Gastroesophageal sphincter (tissue), 4 donors: ENCODE measurements around the gene DHH. TPM values are rescaled to one million over a fixed set of nuclear protein-coding genes. Genes with fewer than 3 reads are reported as not detected.

Experiments used
- ATAC-seq: fragments of 150-250 bp; one replicate; pipeline ENCODE4 v1.9.1; 2016; ENCODE audit warnings: mild to moderate bottlenecking, moderate library complexity
- H3K27ac ChIP-seq, 4 donors: fragments of 200-600 bp; sonication (generic) in 3 of 4; 1 replicate in 3 of 4; 2 replicates in 1 of 4; pipeline ENCODE4 v1.5.1; 2016 to 2019
- H3K27me3 ChIP-seq: fragments of 200-600 bp; sonication (generic); one replicate; pipeline ENCODE4 v1.5.1; 2019
- H3K36me3 ChIP-seq, 2 donors: fragments of 200-600 bp; sonication (generic); one replicate each; pipeline ENCODE4 v1.5.1; 2019; ENCODE audit warnings: control low read depth in 1 of 2
- H3K4me1 ChIP-seq, 3 donors: fragments of 200-600 bp; sonication (generic); 1 replicate in 2 of 3; 2 replicates in 1 of 3; pipeline ENCODE4 v1.5.1; 2016 to 2019; ENCODE audit warnings: control low read depth in 2 of 3
- H3K4me3 ChIP-seq, 2 donors: fragments of 200-600 bp; sonication (generic); one replicate each; pipeline ENCODE4 v1.5.1; 2019; ENCODE audit warnings: mild to moderate bottlenecking in 1 of 2, moderate library complexity in 1 of 2
- H3K9me3 ChIP-seq, 3 donors: fragments of 200-600 bp; sonication (generic); one replicate each; pipeline ENCODE4 v1.5.1; 2017 to 2019; ENCODE audit warnings: control low read depth in 2 of 3
- EP300 ChIP-seq: sonication (generic); formaldehyde crosslinking; IDR thresholded peaks from one replicate; pipeline ENCODE4 v1.6.1; 2017; ENCODE audit warnings: antibody characterized with exemption, mild to moderate bottlenecking
- POLR2A ChIP-seq, 2 donors: fragments of 450-650 bp; IDR thresholded peaks; one replicate each; pipeline ENCODE4 v1.6.1; 2017; ENCODE audit warnings: antibody characterized with exemption in 2 of 2, mild to moderate bottlenecking in 2 of 2, moderate library complexity in 1 of 2
- POLR2AphosphoS5 ChIP-seq: sonication (generic); formaldehyde crosslinking; IDR thresholded peaks from one replicate; pipeline ENCODE4 v1.6.1; 2017; ENCODE audit warnings: antibody characterized with exemption
- WGBS, 2 donors: methylation state at CpG; one replicate each; pipeline ENCODE4 v1.1.5; 2018; ENCODE audit warnings: low coverage in 1 of 2; 5-methylcytosine and 5-hydroxymethylcytosine counted together
- total RNA-seq, 4 donors: library from RNA; depleted of rRNA; stranded (reverse); fragments of >200 nt; gene quantifications; one replicate each; pipeline ENCODE4 v1.1.0, GENCODE V29; 2016
- TF ChIP-seq, protein P1 (sequence below), 4 experiments: fragments of 200-600 bp in 2 of 4; fragments of 450-650 bp in 2 of 4; sonication (generic) in 1 of 4; IDR thresholded peaks; one replicate each; pipeline ENCODE4 v1.5.1; 2017 to 2019; ENCODE audit warnings: antibody characterized with exemption in 4 of 4, mild to moderate bottlenecking in 2 of 4, moderate library complexity in 2 of 4

DHH gene
- total RNA-seq, 4 donors from 2014 or later = 0.54 to 1.2 (median 0.85) TPM

- TF ChIP-seq POLR2A (IDR thresholded peaks at IDR 0.05) = no peak
- TF ChIP-seq, protein P1, sequence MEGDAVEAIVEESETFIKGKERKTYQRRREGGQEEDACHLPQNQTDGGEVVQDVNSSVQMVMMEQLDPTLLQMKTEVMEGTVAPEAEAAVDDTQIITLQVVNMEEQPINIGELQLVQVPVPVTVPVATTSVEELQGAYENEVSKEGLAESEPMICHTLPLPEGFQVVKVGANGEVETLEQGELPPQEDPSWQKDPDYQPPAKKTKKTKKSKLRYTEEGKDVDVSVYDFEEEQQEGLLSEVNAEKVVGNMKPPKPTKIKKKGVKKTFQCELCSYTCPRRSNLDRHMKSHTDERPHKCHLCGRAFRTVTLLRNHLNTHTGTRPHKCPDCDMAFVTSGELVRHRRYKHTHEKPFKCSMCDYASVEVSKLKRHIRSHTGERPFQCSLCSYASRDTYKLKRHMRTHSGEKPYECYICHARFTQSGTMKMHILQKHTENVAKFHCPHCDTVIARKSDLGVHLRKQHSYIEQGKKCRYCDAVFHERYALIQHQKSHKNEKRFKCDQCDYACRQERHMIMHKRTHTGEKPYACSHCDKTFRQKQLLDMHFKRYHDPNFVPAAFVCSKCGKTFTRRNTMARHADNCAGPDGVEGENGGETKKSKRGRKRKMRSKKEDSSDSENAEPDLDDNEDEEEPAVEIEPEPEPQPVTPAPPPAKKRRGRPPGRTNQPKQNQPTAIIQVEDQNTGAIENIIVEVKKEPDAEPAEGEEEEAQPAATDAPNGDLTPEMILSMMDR (IDR thresholded peaks at IDR 0.05) = no peak
- TF ChIP-seq EP300 = no peak
- no peak for TF ChIP-seq POLR2AphosphoS5
- Histone ChIP-seq H3K4me3 (no peak overlapping the region), H3K36me3 (peaks cover 0 to 53% of the 10 kb centered on the region in 2 donors), H3K27me3 (no peaks in the 10 kb centered on the region), H3K4me1 (peaks cover 0 to 53% (median 37%) of the 10 kb centered on the region in 3 donors), H3K27ac (no peak overlapping the region), H3K9me3 (no peaks in the 10 kb centered on the region)
- no peak for ATAC-seq
- WGBS, 2 donors = 64 to 73% methylated on average over 2 to 4 of the region's 4 CpGs
Observed at GRCh38 chr12:49055092-49055491, 39.5 kb downstream of the DHH start.

DNA sequence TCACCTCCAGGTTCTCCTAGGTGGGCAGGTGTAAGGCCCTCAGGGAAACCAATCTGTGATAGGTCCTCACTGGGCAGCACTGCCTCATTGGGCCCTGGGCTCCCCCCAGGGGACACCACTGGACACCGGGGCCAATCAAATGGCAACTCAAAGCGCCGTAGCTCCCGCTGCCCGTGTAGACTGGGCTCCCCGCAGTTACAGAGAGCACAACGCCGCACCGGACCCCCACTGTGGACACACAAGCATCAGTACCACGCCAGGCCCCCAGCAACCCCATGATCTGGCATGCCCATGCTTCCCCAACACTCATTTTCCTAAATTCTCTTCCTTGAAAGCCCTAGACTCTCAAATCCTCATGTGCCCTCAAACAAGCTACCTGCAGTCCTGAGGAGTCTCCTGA is 40.1 kb downstream of the DHH start:
- Histone ChIP-seq H3K36me3 (peaks cover 0 to 59% of the 10 kb centered on the region in 2 donors), H3K27ac (no peak overlapping the region), H3K4me1 (peaks cover 0 to 53% (median 37%) of the 10 kb centered on the region in 3 donors), H3K27me3 (no peaks in the 10 kb centered on the region), H3K4me3 (no peak overlapping the region), H3K9me3 (no peaks in the 10 kb centered on the region)
- no peak for TF ChIP-seq POLR2AphosphoS5
- no peak for TF ChIP-seq EP300
- TF ChIP-seq POLR2A (IDR thresholded peaks at IDR 0.05) = no peak
- TF ChIP-seq, protein P1 (IDR thresholded peaks at IDR 0.05) = no peak
- no peak for ATAC-seq
- WGBS, 2 donors = 80 to 92% methylated on average over 7 to 8 of the region's 10 CpGs

DNA sequence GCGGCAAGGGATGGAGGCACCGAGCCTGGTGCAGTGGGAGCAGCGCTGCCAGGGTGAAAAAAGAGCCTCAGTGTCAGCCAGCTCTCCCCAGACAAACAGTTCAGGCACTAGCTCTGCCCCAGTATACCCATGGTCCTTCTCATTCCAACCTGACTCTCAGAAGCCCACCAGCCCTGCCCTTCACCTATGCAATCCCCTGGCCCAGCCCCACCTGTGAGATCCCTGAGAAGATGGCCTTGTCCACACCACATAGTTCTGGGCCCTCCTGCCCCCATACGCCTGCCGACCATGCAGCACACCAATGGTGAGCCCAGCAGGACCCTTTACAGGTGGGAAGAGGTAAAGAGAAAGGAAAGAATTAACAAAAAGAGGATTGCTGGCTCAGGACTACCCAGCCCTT is 40.5 kb downstream of the DHH start:
- peaks cover 0 to 63% of the 10 kb centered on the region in 2 donors for H3K36me3 ChIP-seq
- H3K27ac ChIP-seq = no peak overlapping the region
- H3K9me3 ChIP-seq = no peaks in the 10 kb centered on the region
- no peak for ATAC-seq
- WGBS, 2 donors = 100% methylated on average over 3 of the region's 5 CpGs; no CpG with 5 or more reads in 1 of the 2 donors
- H3K4me1 ChIP-seq = peaks cover 0 to 51% (median 37%) of the 10 kb centered on the region in 3 donors
- no peaks in the 10 kb centered on the region for H3K27me3 ChIP-seq
- TF ChIP-seq POLR2A (IDR thresholded peaks at IDR 0.05) (no peak), EP300 (no peak), POLR2AphosphoS5 (no peak)
- TF ChIP-seq, protein P1 (IDR thresholded peaks at IDR 0.05) = no peak
- no peak overlapping the region for H3K4me3 ChIP-seq

GRCh38 chr12:49052451-49053208 is 42.0 kb downstream of the DHH start:
- H3K36me3 ChIP-seq = peaks cover 0 to 78% of the 10 kb centered on the region in 2 donors
- no peak overlapping the region for H3K4me3 ChIP-seq
- WGBS, 2 donors = 64% methylated on average over 4 of the region's 16 CpGs; no CpG with 5 or more reads in 1 of the 2 donors
- no peak overlapping the region for H3K27ac ChIP-seq
- H3K9me3 ChIP-seq = no peaks in the 10 kb centered on the region
- peaks cover 0 to 37% (median 25%) of the 10 kb centered on the region in 3 donors for H3K4me1 ChIP-seq
- H3K27me3 ChIP-seq = no peaks in the 10 kb centered on the region
- TF ChIP-seq, protein P1 (IDR thresholded peaks at IDR 0.05) = no peak
- TF ChIP-seq EP300 (no peak), POLR2A (IDR thresholded peaks at IDR 0.05) (no peak), POLR2AphosphoS5 (no peak)
- no peak for ATAC-seq
